GM18499 (cell line): ENCODE results near the gene PTPRT.
"Not testable (repeated sequence)": the region's sequence is repeated elsewhere in the genome, so short reads cannot be mapped to it uniquely, and the experiment has no call there.

Experiments used
- ATAC-seq: cut with Tn5 transposase; IDR thresholded peaks from one replicate; pipeline ENCODE4 v1.9.1; 2021; ENCODE audit warnings: moderate number of reproducible peaks; ENCODE audit not compliant: insufficient read depth, unreplicated experiment

Gene PTPRT

DNA sequence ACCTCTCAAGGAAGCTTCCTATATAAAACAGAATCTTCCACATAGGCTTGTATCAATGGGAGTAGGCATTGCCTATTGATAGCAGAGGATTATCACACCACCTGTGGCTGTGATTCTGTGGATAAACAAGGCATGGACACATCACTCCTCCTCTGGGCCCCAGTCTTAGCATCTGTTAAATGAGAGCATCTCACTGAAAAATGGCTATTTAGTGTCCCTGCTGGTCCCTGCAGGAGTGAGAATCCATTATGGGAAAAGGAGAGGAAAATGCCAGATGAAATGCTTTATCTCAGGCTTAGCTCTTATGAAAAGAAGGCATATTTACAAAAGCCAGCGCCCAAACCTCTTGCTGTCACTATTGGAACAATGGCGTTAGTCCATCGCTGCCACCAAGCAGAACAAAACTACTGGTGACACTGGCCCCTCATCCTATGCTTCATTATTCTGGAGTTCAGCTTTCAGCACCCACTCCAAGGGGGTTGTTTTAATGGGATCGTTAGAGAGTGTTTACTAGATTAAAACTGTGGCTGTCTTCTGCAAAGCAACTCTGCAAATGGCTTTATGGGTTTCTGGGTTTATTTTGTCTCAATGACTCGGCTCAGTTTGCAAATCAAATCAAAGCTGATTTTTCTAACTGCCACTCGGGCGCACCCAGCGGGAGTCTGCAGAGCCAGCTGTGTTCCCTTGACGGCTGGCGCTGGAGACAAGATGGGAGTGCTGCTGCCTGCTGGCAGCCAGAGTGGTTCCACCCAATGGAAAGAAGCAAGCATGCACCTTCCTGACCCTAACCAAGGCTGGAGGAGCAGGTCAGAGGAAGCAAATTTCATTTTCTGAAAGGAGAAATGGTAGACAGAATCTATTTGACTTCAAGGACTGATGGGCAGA lies 912.7 kb downstream of the PTPRT start:
- no peak for ATAC-seq

GRCh38 chr20:42274986-42275385 lies 914.7 kb downstream of the PTPRT start:
- no peak for ATAC-seq

DNA sequence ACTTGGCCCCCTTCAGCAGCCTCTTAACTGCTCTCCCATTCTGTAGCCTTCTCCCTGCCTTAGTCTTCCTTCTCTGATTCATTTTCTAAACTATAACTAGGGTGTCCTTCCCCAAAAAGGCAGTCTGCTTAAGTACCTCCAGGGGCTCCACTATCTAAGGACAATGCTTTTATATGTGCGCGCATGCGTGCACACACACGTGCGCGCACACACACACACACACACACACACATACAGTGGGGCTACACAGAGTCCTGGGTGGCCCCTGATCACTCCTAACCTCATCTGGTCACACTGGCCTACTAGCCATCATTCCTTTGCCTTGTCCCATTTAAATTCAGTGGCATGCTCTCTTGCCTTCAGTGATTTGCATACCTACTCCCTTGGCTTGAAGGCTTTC lies 917.2 kb downstream of the PTPRT start:
- ATAC-seq = no peak

GRCh38 chr20:42270539-42270938 lies 919.2 kb downstream of the PTPRT start:
- ATAC-seq = no peak

GRCh38 chr20:42267793-42268384 lies 921.8 kb downstream of the PTPRT start:
- no peak for ATAC-seq

- ATAC-seq = no peak
Measured at GRCh38 chr20:42261766-42262270, 927.9 kb downstream of the PTPRT start.

GRCh38 chr20:42260184-42260583 lies 929.5 kb downstream of the PTPRT start:
- no peak for ATAC-seq

DNA sequence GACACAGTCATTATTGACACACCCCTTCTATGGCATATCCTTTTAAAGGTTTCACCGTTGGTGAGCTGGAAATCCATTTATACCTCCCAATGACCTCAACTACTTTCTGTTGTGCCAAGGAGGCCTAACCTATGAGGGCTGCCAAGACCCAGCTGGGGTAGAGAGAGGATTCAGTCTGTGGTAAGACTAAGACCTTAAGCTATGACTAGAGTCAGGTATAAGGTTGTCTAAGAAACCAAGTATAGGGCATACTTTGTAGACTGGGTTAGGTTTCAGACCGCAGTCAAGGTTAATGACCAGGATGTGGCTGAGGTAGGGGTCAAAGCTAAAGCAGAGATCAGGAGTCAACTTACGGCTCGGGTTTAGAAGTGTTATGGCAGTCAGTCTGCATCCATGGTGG lies 930.3 kb downstream of the PTPRT start:
- no peak for ATAC-seq

DNA sequence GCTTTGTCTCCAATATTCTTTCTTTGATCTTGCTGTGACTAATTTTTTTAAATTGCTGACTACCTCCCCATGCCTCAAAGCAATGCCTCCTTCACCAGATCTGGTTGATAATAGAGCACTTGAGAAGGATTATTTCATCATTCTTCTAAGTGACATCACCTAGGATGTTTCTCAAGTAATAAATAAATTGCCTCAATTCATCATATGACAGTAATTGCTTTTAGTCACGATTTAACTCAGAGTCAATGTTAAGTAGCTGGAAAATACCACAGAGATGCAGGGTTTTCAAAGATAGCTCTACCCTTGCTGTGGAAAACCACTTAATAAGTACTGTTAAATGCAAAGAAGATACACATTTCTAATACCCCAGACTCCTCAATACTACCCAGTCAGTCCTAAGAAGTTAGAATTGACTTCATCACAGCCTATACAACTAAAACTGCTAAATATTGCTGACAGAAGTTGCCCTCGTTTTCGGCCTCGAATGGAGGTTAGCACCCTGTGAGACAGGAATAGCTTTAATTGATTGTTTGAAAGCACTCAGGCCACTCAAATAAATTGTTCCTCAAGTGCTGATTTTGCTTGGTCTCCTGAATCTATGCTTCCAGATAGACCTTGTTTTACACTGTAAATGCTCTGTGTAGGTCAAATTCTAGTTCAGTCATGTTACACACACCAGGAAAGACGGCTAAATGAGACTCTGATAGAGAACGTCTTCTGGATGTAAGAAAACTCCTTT lies 931.0 kb downstream of the PTPRT start:
- ATAC-seq = no peak

GRCh38 chr20:42255821-42256220 lies 933.9 kb downstream of the PTPRT start:
- ATAC-seq = no peak

DNA sequence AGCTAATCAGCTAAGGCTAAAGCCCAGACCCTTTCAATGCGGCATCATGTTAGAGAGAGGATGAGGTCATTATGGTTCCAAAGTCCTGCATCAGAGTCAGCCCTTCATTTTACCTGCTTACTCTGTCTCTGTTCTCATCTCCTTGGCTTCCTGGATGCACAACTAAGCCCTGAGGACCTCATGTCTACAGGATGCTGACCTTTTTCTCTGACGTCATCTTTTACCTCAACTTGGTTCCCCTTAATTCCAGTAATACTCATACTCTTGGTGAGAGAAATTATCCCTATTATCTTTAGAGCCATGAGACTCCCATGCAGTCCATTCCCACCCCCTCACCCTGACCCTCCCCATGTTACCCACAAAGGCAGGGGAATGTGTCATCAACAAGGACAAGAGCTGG lies 935.0 kb downstream of the PTPRT start:
- no peak for ATAC-seq

DNA sequence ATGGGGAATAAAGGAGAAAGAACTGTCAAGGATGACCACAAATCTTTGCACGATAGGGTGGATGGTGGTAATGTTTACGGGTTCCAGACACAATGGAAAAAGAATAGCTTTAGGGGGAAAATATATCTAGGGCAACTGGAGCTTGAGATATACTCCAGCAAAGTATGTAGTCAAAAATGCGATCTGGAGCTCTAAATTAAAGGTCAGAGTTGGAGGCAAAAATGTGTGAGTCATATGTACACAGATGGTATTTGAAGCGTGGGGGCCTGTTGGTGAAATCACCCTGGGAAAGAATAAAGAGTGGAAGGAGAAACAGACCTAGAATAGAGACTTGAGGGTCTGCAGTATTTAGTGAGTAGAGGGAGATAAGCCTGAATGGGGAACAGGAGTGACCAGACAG lies 937.6 kb downstream of the PTPRT start:
- no peak for ATAC-seq

DNA sequence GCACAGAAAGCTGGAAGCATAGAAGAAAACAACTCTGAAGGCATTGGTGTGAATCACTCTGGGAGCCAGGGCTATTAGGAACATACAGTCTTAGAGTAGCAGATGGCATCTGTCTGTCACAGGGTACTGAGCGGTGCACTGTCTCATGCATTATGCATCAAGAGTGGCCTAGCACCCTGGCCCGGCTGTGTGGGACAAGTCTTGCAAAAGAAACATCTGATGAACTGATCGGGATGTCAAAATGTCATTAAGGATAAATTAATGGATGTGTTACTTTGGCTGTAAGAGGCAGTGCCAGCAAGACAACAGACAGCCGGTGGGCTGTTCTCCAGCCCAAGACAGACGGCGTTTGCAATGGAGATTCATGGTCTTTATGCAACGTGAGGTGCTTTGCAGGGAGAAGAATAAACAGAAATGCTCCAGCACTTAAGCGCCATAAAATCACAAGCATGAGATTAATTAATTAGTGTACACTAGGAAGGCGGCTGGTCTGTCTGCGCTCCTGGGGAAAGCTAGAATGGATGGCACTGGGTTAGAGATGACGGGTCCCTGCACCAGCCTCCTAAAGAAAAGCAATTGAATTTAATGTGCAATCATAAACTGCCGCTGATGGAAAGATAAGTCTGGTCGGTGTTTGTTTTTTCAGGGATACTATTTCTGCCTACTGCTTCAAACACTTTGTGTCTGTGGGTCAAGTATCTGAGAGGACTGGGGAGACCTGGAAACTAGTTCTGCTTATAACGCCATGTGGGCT lies 970.9 kb downstream of the PTPRT start:
- ATAC-seq = no peak

- ATAC-seq = no peak
Measured at GRCh38 chr20:42214074-42214473, 975.6 kb downstream of the PTPRT start.

- no peak for ATAC-seq
Measured at GRCh38 chr20:42212391-42212790, 977.3 kb downstream of the PTPRT start.

- not testable (repeated sequence) for ATAC-seq
Measured at GRCh38 chr20:42206557-42206956, 983.1 kb downstream of the PTPRT start.

- ATAC-seq = no peak
Measured at GRCh38 chr20:42204109-42204660, 985.5 kb downstream of the PTPRT start.

DNA sequence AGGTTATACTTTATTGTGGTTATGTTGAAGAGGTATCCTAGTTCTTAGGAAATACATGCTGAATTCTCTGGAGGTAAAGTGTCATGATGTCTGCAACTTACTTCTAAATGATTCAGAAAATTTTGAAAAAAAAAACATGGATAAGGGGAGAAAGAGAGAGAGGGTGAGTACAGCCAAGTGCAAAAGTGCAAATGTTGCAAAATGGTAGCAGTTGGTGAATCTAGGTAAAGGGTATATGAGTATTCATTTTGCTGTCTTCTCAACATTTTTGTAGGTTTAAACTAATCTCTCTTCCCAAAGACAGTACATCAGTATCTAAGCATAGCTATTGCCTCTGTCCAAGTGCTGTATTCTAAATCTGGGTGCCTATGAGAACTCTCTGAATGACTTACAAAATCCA lies 992.1 kb downstream of the PTPRT start:
- ATAC-seq = no peak

- ATAC-seq = no peak
Measured at GRCh38 chr20:42193119-42193518, 996.6 kb downstream of the PTPRT start.

DNA sequence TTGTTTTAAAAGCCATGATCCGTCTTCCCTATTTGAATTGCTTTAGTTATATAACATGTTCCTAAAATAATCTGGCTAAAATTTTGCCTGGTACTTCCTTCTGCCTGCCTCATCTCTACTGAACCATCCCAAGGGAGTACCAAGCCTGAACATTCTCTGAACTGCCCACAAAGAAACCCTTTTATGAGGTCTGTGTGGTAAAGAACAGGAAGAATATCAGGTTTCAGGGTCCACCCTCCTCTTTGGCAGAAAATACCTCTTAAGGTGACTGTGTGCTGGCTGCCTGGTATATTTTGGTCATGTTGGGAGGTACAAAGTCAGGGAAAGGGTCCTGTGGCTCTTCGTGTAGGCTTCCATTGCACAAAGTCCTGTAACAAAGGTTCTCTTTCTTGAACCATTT lies 997.4 kb downstream of the PTPRT start:
- ATAC-seq = no peak
